K562 (cell line): Measurements from ENCODE around the gene DIS3L. TPM values are rescaled to one million over a fixed set of nuclear protein-coding genes. Genes with fewer than 3 reads are reported as not detected.

ENCODE experiments used
- C11orf30 ChIP-seq: fragments of 450-650 bp; IDR thresholded peaks from 2 replicates; pipeline ENCODE4 v1.6.1; 2016; ENCODE audit warnings: low read depth, mild to moderate bottlenecking
- CEBPG ChIP-seq, 3 experiments: fragments of 200-800 bp in 1 of 3; sonication (Bioruptor generic) in 1 of 3; sonication (generic) in 1 of 3; formaldehyde crosslinking in 1 of 3; IDR thresholded peaks in 2 of 3; conservative IDR thresholded peaks in 1 of 3; 2 replicates each; pipeline versions ENCODE4 v1.6.1 to v1.8.0; 2016 to 2022; ENCODE audit warnings: missing compliant biosample characterization in 2 of 3, missing genetic modification characterization in 2 of 3, mild to moderate bottlenecking in 1 of 3, missing genetic modification reagents in 1 of 3
- E2F5 ChIP-seq: sonication (generic); formaldehyde crosslinking; IDR thresholded peaks from 2 replicates; pipeline ENCODE4 v1.8.0; 2022; ENCODE audit warnings: mild to moderate bottlenecking, missing genetic modification reagents
- ESRRB ChIP-seq: fragments of 250-450 bp; sonication (Bioruptor Pico); IDR thresholded peaks from 2 replicates; pipeline ENCODE4 v1.5.0; 2020; ENCODE audit warnings: mild to moderate bottlenecking, moderate library complexity, borderline replicate concordance
- HEY1 ChIP-seq: fragments of 250-450 bp; sonication (Bioruptor Pico); IDR thresholded peaks from 2 replicates; pipeline ENCODE4 v1.5.0; 2020; ENCODE audit warnings: mild to moderate bottlenecking, moderate library complexity, borderline replicate concordance
- MLLT1 ChIP-seq, 2 experiments: fragments of 450-650 bp; IDR thresholded peaks; 2 replicates each; pipeline ENCODE4 v1.6.1; 2016
- NCOA4 ChIP-seq: fragments of 450-650 bp; IDR thresholded peaks from 2 replicates; pipeline ENCODE4 v1.6.1; 2018; ENCODE audit warnings: mild to moderate bottlenecking; ENCODE audit not compliant: partially characterized antibody
- NFIC ChIP-seq: fragments of 450-650 bp; IDR thresholded peaks from 2 replicates; pipeline ENCODE4 v1.6.1; 2017; ENCODE audit warnings: mild to moderate bottlenecking, inconsistent platforms
- NR2C2 ChIP-seq, 2 experiments: fragments of 200-800 bp in 1 of 2; sonication (Bioruptor generic) in 1 of 2; sonication (generic) in 1 of 2; formaldehyde crosslinking in 1 of 2; IDR thresholded peaks; 2 replicates each; pipeline versions ENCODE4 v1.6.1 to v1.8.0; 2016 to 2022; ENCODE audit warnings: mild to moderate bottlenecking in 1 of 2, missing compliant biosample characterization in 1 of 2, missing genetic modification characterization in 1 of 2, missing genetic modification reagents in 1 of 2
- RFX7 ChIP-seq: fragments of 250-450 bp; sonication (Bioruptor Pico); IDR thresholded peaks from 2 replicates; pipeline ENCODE4 v1.5.1; 2021; ENCODE audit warnings: mild to moderate bottlenecking
- SPI1 ChIP-seq: IDR thresholded peaks from 2 replicates; pipeline ENCODE4 v1.6.1; 2011; ENCODE audit warnings: low read depth, low read length, control low read depth, borderline replicate concordance
- SRSF9 ChIP-seq: fragments of 200-400 bp; formaldehyde crosslinking; IDR thresholded peaks from 2 replicates; pipeline ENCODE4 v1.6.1; 2017; ENCODE audit warnings: low read depth, low read length, borderline replicate concordance
- TOE1 ChIP-seq, 2 experiments: fragments of 450-650 bp in 1 of 2; sonication (generic) in 1 of 2; formaldehyde crosslinking in 1 of 2; IDR thresholded peaks; 2 replicates each; pipeline versions ENCODE4 v1.7.1 to v1.8.0; 2016 to 2022; ENCODE audit warnings: borderline replicate concordance in 2 of 2, mild to moderate bottlenecking in 2 of 2, antibody characterized with exemption in 1 of 2, inconsistent platforms in 1 of 2, low read depth in 1 of 2, missing genetic modification reagents in 1 of 2, moderate library complexity in 1 of 2
- ZBTB7A ChIP-seq: IDR thresholded peaks from 2 replicates; pipeline ENCODE4 v1.6.1; 2011; ENCODE audit warnings: low read depth, mild to moderate bottlenecking, low read length, moderate library complexity, borderline replicate concordance; ENCODE audit not compliant: control insufficient read depth
- ZNF384 ChIP-seq: IDR thresholded peaks from 2 replicates; pipeline ENCODE4 v1.6.1; 2012; ENCODE audit warnings: low read depth, low read length, improper control_type of control experiment
- ZNF75A ChIP-seq: fragments of 450-650 bp; formaldehyde crosslinking; IDR thresholded peaks from 2 replicates; pipeline ENCODE4 v1.4.0; 2020; ENCODE audit warnings: mild to moderate bottlenecking
- ZNF785 ChIP-seq: fragments of 250-450 bp; sonication (Bioruptor Pico); IDR thresholded peaks from 2 replicates; pipeline ENCODE4 v1.4.0; 2020; ENCODE audit warnings: mild to moderate bottlenecking
- polyA plus RNA-seq, 8 experiments: library from polyadenylated mRNA; depleted of rRNA in 4 of 8; stranded (reverse) in 5 of 8; unstranded in 3 of 8; fragments of >200 nt; fragmentation: Nextera tagmentation in 2 of 8; fragmentation: Illumina TruSeq in 1 of 8; extraction: Ambion mirVana in 2 of 8; extraction: Trizol in 1 of 8; gene quantifications; 2 replicates each; pipeline versions ENCODE4 v1.2.1 to v1.2.3, GENCODE V29; 2011 to 2014; ENCODE audit warnings: inconsistent platforms in 1 of 8, missing spikeins in 1 of 8
- total RNA-seq, 7 experiments: library from RNA; depleted of rRNA in 6 of 7; stranded (reverse); fragments of >200 nt in 6 of 7; fragmentation: Illumina TruSeq in 2 of 7; extraction: Trizol in 2 of 7; gene quantifications; 2 replicates each; pipeline versions ENCODE4 v1.2.1 to v1.2.3, GENCODE V29; 2011 to 2021; ENCODE audit warnings: low replicate concordance in 1 of 7
- TF ChIP-seq, protein P1 (sequence below): sonication (generic); formaldehyde crosslinking; IDR thresholded peaks from 2 replicates; pipeline ENCODE4 v1.8.0; 2023; ENCODE audit warnings: mild to moderate bottlenecking, missing genetic modification reagents
- TF ChIP-seq, protein P2 (sequence below): sonication (generic); formaldehyde crosslinking; IDR thresholded peaks from 2 replicates; pipeline ENCODE4 v1.5.0; 2020; ENCODE audit warnings: missing genetic modification reagents

DIS3L gene
- total and polyA plus RNA-seq, 9 of the 15 experiments (the other 6 are each of a cell fraction or from before 2014, with no cell fraction given): 5.9 to 34.6 (median 16.9) TPM

GRCh38 chr15:66292571-66293418 lies 573 bp upstream of the DIS3L start (continued):
- TF ChIP-seq, protein P1, sequence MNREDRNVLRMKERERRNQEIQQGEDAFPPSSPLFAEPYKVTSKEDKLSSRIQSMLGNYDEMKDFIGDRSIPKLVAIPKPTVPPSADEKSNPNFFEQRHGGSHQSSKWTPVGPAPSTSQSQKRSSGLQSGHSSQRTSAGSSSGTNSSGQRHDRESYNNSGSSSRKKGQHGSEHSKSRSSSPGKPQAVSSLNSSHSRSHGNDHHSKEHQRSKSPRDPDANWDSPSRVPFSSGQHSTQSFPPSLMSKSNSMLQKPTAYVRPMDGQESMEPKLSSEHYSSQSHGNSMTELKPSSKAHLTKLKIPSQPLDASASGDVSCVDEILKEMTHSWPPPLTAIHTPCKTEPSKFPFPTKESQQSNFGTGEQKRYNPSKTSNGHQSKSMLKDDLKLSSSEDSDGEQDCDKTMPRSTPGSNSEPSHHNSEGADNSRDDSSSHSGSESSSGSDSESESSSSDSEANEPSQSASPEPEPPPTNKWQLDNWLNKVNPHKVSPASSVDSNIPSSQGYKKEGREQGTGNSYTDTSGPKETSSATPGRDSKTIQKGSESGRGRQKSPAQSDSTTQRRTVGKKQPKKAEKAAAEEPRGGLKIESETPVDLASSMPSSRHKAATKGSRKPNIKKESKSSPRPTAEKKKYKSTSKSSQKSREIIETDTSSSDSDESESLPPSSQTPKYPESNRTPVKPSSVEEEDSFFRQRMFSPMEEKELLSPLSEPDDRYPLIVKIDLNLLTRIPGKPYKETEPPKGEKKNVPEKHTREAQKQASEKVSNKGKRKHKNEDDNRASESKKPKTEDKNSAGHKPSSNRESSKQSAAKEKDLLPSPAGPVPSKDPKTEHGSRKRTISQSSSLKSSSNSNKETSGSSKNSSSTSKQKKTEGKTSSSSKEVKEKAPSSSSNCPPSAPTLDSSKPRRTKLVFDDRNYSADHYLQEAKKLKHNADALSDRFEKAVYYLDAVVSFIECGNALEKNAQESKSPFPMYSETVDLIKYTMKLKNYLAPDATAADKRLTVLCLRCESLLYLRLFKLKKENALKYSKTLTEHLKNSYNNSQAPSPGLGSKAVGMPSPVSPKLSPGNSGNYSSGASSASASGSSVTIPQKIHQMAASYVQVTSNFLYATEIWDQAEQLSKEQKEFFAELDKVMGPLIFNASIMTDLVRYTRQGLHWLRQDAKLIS (CRISPR knock-in tag): no peak
- TF ChIP-seq NCOA4 (no peak), RFX7 (CRISPR knock-in tag) (no peak), MLLT1 (IDR thresholded peaks at IDR 0.05) (no peak), ZNF785 (CRISPR knock-in tag) (no peak), ZBTB7A (0 out of 2 replicates have a peak, but pooled peaks have one; percentile 2), E2F5 (no peak), SRSF9 (no peak), NR2C2 (CRISPR knock-in tag; IDR thresholded peaks at IDR 0.05) (no peak), NR2C2 (tag; IDR thresholded peaks at IDR 0.05) (no peak), SPI1 (no peak), CEBPG (CRISPR knock-in tag; IDR thresholded peaks at IDR 0.05) (no peak), CEBPG (tag; conservative IDR thresholded peaks at IDR 0.05 in 1 of 2, IDR thresholded peaks at IDR 0.05 in 1 of 2) (no peak), C11orf30 (peak; percentile 51; the same call in 1 of the 2 replicates), ESRRB (CRISPR knock-in tag) (no peak), HEY1 (CRISPR knock-in tag) (no peak), NFIC (no peak), TOE1 (IDR thresholded peaks at IDR 0.05; ENCODE audit: borderline replicate concordance) (0 out of 2 replicates have a peak, but pooled peaks have one; percentile 28), TOE1 (CRISPR knock-in tag; IDR thresholded peaks at IDR 0.05; ENCODE audit: borderline replicate concordance, low read depth) (no peak), ZNF75A (CRISPR knock-in tag) (no peak), ZNF384 (peak; percentile 72)
- TF ChIP-seq, protein P2, sequence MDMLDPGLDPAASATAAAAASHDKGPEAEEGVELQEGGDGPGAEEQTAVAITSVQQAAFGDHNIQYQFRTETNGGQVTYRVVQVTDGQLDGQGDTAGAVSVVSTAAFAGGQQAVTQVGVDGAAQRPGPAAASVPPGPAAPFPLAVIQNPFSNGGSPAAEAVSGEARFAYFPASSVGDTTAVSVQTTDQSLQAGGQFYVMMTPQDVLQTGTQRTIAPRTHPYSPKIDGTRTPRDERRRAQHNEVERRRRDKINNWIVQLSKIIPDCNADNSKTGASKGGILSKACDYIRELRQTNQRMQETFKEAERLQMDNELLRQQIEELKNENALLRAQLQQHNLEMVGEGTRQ (CRISPR knock-in tag): no peak
